ENCODE data around the gene ARMC5.
"Not testable (repeated sequence)": the region's sequence is repeated elsewhere in the genome, so short reads cannot be mapped to it uniquely, and the experiment has no call there.

ARMC5 gene

GRCh38 chr16:31502981-31503380 is 43.7 kb downstream of the ARMC5 start:
- TF ChIP-seq ZFP30 (CRISPR knock-in tag; IDR thresholded peaks at IDR 0.05) = no peak
- ATAC-seq = no peak

- ATAC-seq = not testable (repeated sequence)
Observed at GRCh38 chr16:31503555-31503954, 44.3 kb downstream of the ARMC5 start.

DNA sequence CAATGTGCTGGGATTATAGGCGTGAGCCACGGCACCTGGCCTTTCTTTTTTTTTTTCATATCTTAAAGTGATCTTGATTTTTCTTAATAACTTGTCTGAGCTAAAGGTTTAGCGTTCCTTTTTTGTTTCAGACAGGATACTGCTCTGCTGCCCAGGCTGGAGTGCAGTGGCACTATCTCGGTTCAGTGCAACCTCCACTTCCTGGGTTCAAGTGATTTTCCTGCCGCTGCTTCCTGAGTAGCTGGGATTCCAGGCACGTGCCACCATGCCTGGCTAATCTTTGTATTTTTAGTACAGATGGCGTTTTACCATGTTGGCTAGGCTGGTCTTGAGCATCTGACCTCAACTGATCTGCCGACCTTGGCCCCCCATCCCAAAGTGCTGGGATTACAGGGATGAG is 44.9 kb downstream of the ARMC5 start:
- ATAC-seq = no peak
- TF ChIP-seq TSHZ2 (CRISPR knock-in tag; IDR thresholded peaks at IDR 0.05) = no peak
- TF ChIP-seq ZC3H10 (CRISPR knock-in tag; IDR thresholded peaks at IDR 0.05) = no peak
- no peak for TF ChIP-seq ZFP30 (CRISPR knock-in tag; IDR thresholded peaks at IDR 0.05)
- no peak for TF ChIP-seq CSDC2 (CRISPR knock-in tag; IDR thresholded peaks at IDR 0.05)
- TF ChIP-seq, protein P1, sequence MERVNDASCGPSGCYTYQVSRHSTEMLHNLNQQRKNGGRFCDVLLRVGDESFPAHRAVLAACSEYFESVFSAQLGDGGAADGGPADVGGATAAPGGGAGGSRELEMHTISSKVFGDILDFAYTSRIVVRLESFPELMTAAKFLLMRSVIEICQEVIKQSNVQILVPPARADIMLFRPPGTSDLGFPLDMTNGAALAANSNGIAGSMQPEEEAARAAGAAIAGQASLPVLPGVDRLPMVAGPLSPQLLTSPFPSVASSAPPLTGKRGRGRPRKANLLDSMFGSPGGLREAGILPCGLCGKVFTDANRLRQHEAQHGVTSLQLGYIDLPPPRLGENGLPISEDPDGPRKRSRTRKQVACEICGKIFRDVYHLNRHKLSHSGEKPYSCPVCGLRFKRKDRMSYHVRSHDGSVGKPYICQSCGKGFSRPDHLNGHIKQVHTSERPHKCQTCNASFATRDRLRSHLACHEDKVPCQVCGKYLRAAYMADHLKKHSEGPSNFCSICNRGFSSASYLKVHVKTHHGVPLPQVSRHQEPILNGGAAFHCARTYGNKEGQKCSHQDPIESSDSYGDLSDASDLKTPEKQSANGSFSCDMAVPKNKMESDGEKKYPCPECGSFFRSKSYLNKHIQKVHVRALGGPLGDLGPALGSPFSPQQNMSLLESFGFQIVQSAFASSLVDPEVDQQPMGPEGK (CRISPR knock-in tag; IDR thresholded peaks at IDR 0.05; ENCODE audit: borderline replicate concordance) = no peak
- no peak for TF ChIP-seq ARNTL (CRISPR knock-in tag; IDR thresholded peaks at IDR 0.05; ENCODE audit: borderline replicate concordance, low read depth)
- TF ChIP-seq SNAI2 (CRISPR knock-in tag; IDR thresholded peaks at IDR 0.05) = no peak
- no peak for TF ChIP-seq POU6F1 (CRISPR knock-in tag; IDR thresholded peaks at IDR 0.05; ENCODE audit: borderline replicate concordance, low read depth)

GRCh38 chr16:31505483-31505882 is 46.2 kb downstream of the ARMC5 start:
- no peak for ATAC-seq

More at GRCh38 chr16:31505483-31505882, 46.2 kb downstream of the ARMC5 start:
- no peak for TF ChIP-seq BACH2 (CRISPR knock-in tag; IDR thresholded peaks at IDR 0.05; ENCODE audit: borderline replicate concordance)
- no peak for TF ChIP-seq CSRNP3 (CRISPR knock-in tag; IDR thresholded peaks at IDR 0.05)
- TF ChIP-seq ZNF70 (CRISPR knock-in tag; IDR thresholded peaks at IDR 0.05) = no peak
- no peak for TF ChIP-seq GLIS3 (CRISPR knock-in tag; IDR thresholded peaks at IDR 0.05)
- TF ChIP-seq ZNF8 (CRISPR knock-in tag; IDR thresholded peaks at IDR 0.05) = no peak
- TF ChIP-seq, protein P2, sequence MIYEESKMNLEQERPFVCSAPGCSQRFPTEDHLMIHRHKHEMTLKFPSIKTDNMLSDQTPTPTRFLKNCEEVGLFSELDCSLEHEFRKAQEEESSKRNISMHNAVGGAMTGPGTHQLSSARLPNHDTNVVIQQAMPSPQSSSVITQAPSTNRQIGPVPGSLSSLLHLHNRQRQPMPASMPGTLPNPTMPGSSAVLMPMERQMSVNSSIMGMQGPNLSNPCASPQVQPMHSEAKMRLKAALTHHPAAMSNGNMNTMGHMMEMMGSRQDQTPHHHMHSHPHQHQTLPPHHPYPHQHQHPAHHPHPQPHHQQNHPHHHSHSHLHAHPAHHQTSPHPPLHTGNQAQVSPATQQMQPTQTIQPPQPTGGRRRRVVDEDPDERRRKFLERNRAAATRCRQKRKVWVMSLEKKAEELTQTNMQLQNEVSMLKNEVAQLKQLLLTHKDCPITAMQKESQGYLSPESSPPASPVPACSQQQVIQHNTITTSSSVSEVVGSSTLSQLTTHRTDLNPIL (CRISPR knock-in tag; IDR thresholded peaks at IDR 0.05; ENCODE audit: low read depth) = no peak
- TF ChIP-seq, protein P1 (CRISPR knock-in tag; IDR thresholded peaks at IDR 0.05; ENCODE audit: borderline replicate concordance) = no peak
- no peak for TF ChIP-seq SNAI2 (CRISPR knock-in tag; IDR thresholded peaks at IDR 0.05)
- no peak for TF ChIP-seq ESRRG (CRISPR knock-in tag; IDR thresholded peaks at IDR 0.05)
- TF ChIP-seq ISL1 (CRISPR knock-in tag; IDR thresholded peaks at IDR 0.05) = no peak
- TF ChIP-seq TCF4 (CRISPR knock-in tag; IDR thresholded peaks at IDR 0.05; ENCODE audit: borderline replicate concordance) = no peak
- no peak for TF ChIP-seq TOX (CRISPR knock-in tag; IDR thresholded peaks at IDR 0.05; ENCODE audit: borderline replicate concordance)
- TF ChIP-seq TSHZ2 (CRISPR knock-in tag; IDR thresholded peaks at IDR 0.05) = no peak
- TF ChIP-seq POU6F1 (CRISPR knock-in tag; IDR thresholded peaks at IDR 0.05; ENCODE audit: borderline replicate concordance, low read depth) = no peak
- TF ChIP-seq RARB (CRISPR knock-in tag; IDR thresholded peaks at IDR 0.05) = no peak
- TF ChIP-seq ARNTL (CRISPR knock-in tag; IDR thresholded peaks at IDR 0.05; ENCODE audit: borderline replicate concordance, low read depth) = no peak
- no peak for TF ChIP-seq PPARA (CRISPR knock-in tag; IDR thresholded peaks at IDR 0.05; ENCODE audit: borderline replicate concordance)
- no peak for TF ChIP-seq OSR1 (CRISPR knock-in tag; IDR thresholded peaks at IDR 0.05)
